Neural crest cell (in vitro differentiated cells): ENCODE measurements around the gene OXCT1. TPM values are rescaled to one million over a fixed set of nuclear protein-coding genes. Genes with fewer than 3 reads are reported as not detected.
"Not testable (repeated sequence)": the region's sequence is repeated elsewhere in the genome, so short reads cannot be mapped to it uniquely, and the experiment has no call there.

Experiments used
- DNase-seq: peaks from one replicate; pipeline ENCODE4 v3.0.0; 2021; ENCODE audit warnings: low read depth, mixed read lengths, low spot score
- H3K27ac Mint-ChIP-seq: one replicate; pipeline ENCODE4 v1.8.0; 2021; ENCODE audit warnings: mild to moderate bottlenecking, mixed read lengths; ENCODE audit not compliant: unreplicated experiment
- H3K27me3 Mint-ChIP-seq: 2 replicates; pipeline ENCODE4 v1.8.0; 2021; ENCODE audit warnings: low read depth, mild to moderate bottlenecking, mixed read lengths
- H3K36me3 Mint-ChIP-seq: 2 replicates; pipeline ENCODE4 v1.8.0; 2021; ENCODE audit warnings: low read depth, mild to moderate bottlenecking, mixed read lengths
- H3K4me1 Mint-ChIP-seq: 2 replicates; pipeline ENCODE4 v1.8.0; 2021; ENCODE audit warnings: mixed read lengths
- H3K4me3 Mint-ChIP-seq: one replicate; pipeline ENCODE4 v1.8.0; 2021; ENCODE audit warnings: mild to moderate bottlenecking, mixed read lengths
- H3K9me3 Mint-ChIP-seq: 2 replicates; pipeline ENCODE4 v1.8.0; 2021; ENCODE audit warnings: mixed read lengths
- total RNA-seq: library from RNA; stranded (reverse); gene quantifications from 2 replicates; pipeline ENCODE4 v1.2.1, GENCODE V29; 2021
- TF ChIP-seq, protein P1 (sequence below): fragments of 200-600 bp; sonication (generic); conservative IDR thresholded peaks from 2 replicates; pipeline ENCODE4 v1.5.0; 2021; ENCODE audit warnings: antibody characterized with exemption, mild to moderate bottlenecking

The OXCT1 gene
- total RNA-seq, 1 donor from 2014 or later: 30.2 TPM

DNA sequence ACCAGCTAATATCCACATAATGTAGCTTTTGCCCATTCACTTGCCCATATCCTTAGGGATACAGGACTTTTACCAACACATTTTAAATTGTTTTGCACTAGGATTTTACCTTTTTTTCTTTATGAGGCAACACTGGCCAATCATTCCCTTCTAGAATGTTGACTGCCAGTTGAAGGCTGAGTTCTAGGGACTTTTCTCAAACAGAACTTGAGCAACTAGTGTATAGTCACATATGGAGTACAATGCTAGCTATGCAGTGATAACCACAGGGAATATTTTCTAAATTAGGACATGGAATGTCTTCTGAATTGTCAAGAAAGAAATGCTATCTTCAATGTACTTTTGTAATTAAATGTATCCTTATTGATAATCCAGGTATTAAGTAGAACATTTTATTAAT lies 133.6 kb downstream of the OXCT1 start:
- no peak for DNase-seq
- H3K27ac Mint-ChIP-seq: no peak overlapping the region
- peaks cover 29% of the 10 kb centered on the region for H3K36me3 Mint-ChIP-seq
- H3K27me3 Mint-ChIP-seq: no peaks in the 10 kb centered on the region
- H3K4me3 Mint-ChIP-seq: no peak overlapping the region
- peaks cover 4% of the 10 kb centered on the region for H3K9me3 Mint-ChIP-seq
- TF ChIP-seq, protein P1, sequence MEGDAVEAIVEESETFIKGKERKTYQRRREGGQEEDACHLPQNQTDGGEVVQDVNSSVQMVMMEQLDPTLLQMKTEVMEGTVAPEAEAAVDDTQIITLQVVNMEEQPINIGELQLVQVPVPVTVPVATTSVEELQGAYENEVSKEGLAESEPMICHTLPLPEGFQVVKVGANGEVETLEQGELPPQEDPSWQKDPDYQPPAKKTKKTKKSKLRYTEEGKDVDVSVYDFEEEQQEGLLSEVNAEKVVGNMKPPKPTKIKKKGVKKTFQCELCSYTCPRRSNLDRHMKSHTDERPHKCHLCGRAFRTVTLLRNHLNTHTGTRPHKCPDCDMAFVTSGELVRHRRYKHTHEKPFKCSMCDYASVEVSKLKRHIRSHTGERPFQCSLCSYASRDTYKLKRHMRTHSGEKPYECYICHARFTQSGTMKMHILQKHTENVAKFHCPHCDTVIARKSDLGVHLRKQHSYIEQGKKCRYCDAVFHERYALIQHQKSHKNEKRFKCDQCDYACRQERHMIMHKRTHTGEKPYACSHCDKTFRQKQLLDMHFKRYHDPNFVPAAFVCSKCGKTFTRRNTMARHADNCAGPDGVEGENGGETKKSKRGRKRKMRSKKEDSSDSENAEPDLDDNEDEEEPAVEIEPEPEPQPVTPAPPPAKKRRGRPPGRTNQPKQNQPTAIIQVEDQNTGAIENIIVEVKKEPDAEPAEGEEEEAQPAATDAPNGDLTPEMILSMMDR: no peak
- no peaks in the 10 kb centered on the region for H3K4me1 Mint-ChIP-seq

GRCh38 chr5:41735213-41735612 lies 135.0 kb downstream of the OXCT1 start:
- H3K27ac Mint-ChIP-seq: no peak overlapping the region
- H3K9me3 Mint-ChIP-seq: peaks cover 4% of the 10 kb centered on the region
- peaks cover 26% of the 10 kb centered on the region for H3K36me3 Mint-ChIP-seq
- no peaks in the 10 kb centered on the region for H3K27me3 Mint-ChIP-seq
- no peaks in the 10 kb centered on the region for H3K4me1 Mint-ChIP-seq
- no peak for DNase-seq
- no peak overlapping the region for H3K4me3 Mint-ChIP-seq
- TF ChIP-seq, protein P1: no peak

DNA sequence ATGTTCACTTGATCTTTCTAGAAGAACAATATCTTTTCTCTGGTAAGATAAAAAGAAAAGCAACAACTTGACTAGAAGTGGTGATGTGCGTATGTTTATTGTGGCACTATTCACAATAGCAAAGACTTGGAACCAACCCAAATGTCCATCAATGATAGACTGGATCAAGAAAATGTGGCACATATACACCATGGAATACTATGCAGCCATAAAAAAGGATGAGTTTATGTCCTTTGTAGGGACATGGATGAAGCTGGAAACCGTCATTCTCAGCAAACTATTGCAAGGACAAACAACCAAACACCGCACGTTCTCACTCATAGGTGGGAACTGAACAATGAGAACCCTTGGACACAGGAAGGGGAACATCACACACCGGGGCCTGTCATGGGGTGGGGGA lies 140.8 kb downstream of the OXCT1 start:
- not testable (repeated sequence) for H3K27ac Mint-ChIP-seq, H3K4me3 Mint-ChIP-seq, H3K27me3 Mint-ChIP-seq, DNase-seq, H3K4me1 Mint-ChIP-seq, H3K9me3 Mint-ChIP-seq
- peaks cover 18% of the 10 kb centered on the region for H3K36me3 Mint-ChIP-seq

DNA sequence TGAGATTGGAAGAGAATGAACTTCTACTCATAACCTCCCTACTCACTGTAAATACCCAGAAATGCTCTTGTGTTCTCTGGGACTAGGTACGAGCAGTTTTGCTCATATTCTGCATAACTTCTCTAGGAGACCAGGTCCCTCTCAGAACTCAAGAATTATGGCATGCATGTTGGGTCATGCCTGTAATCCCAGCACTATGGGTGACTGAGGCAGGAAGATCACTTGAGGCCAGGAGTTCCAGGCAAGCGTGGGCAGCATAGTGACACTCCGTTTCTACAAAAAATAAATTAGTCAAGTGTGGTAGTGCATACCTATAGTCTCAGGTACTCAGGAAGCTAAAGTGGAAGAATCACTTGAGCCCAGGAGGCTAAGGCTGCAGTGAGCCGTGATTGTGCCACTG lies 141.9 kb downstream of the OXCT1 start:
- Mint-ChIP-seq H3K4me3 (no peak overlapping the region), H3K4me1 (no peaks in the 10 kb centered on the region), H3K9me3 (no peaks in the 10 kb centered on the region), H3K27me3 (no peaks in the 10 kb centered on the region), H3K27ac (no peak overlapping the region), H3K36me3 (peaks cover 18% of the 10 kb centered on the region)
- TF ChIP-seq, protein P1: no peak
- no peak for DNase-seq

DNA sequence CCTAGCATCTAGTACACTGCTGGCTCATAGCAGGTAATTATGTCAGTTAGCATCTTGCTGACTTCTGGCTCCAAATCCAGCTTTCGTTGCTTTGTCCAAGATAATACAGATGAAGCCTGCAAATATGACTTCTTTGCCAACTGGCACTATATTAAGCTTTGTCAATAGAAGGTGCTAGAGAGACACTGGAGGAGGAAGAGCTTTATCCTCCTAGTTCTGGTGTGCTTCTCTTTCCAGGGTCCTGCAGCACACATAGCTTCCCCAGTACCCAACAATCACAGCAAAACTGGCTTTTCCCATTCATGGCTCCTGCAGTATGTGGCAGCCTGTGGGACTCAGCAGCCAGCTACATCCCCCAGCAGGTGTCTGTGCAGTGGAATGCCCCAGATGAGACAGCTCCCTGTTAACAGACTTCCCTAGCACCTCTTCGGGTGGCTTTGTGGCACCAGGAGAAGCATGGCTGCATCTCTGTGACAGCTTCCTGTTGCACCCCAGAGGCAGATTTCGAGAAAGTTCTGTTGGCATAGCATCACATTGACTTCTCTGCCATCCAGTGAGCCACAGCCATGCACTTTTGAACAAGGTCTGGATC lies 147.8 kb downstream of the OXCT1 start:
- H3K4me1 Mint-ChIP-seq: no peaks in the 10 kb centered on the region
- H3K9me3 Mint-ChIP-seq: no peaks in the 10 kb centered on the region
- H3K27ac Mint-ChIP-seq: no peak overlapping the region
- TF ChIP-seq, protein P1: no peak
- no peaks in the 10 kb centered on the region for H3K36me3 Mint-ChIP-seq
- DNase-seq: no peak
- H3K4me3 Mint-ChIP-seq: no peak overlapping the region
- H3K27me3 Mint-ChIP-seq: no peaks in the 10 kb centered on the region

DNA sequence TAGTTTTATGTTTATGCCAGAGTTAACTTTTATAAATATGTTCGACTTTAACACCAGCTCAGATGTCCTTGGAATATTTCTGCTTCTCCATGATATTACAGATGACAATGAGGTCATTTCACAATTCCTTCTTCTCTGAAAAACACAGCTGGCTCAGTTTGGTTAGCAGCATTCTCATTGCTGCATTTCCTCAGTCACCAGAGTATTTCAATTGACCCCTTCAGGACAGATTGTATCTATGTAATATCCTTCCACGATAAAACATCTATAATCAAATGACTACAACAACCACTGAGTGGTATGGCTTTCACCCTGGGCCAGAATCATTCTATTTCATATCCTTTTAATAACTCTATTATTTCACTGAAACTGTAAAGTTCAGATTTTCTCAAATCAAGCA lies 148.7 kb downstream of the OXCT1 start:
- no peaks in the 10 kb centered on the region for H3K9me3 Mint-ChIP-seq

More for the DNA sequence above, 148.7 kb downstream of the OXCT1 start:
- Mint-ChIP-seq H3K27ac (no peak overlapping the region), H3K27me3 (no peaks in the 10 kb centered on the region), H3K4me3 (no peak overlapping the region), H3K36me3 (no peaks in the 10 kb centered on the region), H3K4me1 (no peaks in the 10 kb centered on the region)
- TF ChIP-seq, protein P1: no peak
- no peak for DNase-seq
